G401.6 (cell line): ENCODE measurements around the gene BAHD1.

Source experiments
- FAIRE-seq: peaks from 2 replicates; lab custom pipeline; 2012; peaks lifted over from hg19 to GRCh38; lab: Jason Lieb, UNC

BAHD1 gene

GRCh38 chr15:40500568-40501330 is 60.0 kb downstream of the BAHD1 start:
- FAIRE-seq, result no peak

- FAIRE-seq, result no peak
Measured at GRCh38 chr15:40501487-40501886, 60.7 kb downstream of the BAHD1 start.

GRCh38 chr15:40506964-40507571 is 66.3 kb downstream of the BAHD1 start:
- FAIRE-seq, result peak; percentile 64

GRCh38 chr15:40508216-40508615 is 67.5 kb downstream of the BAHD1 start:
- no peak for FAIRE-seq

- no peak for FAIRE-seq
Measured at GRCh38 chr15:40510201-40510600, 69.4 kb downstream of the BAHD1 start.

GRCh38 chr15:40511093-40511471 is 70.3 kb downstream of the BAHD1 start:
- no peak for FAIRE-seq

DNA sequence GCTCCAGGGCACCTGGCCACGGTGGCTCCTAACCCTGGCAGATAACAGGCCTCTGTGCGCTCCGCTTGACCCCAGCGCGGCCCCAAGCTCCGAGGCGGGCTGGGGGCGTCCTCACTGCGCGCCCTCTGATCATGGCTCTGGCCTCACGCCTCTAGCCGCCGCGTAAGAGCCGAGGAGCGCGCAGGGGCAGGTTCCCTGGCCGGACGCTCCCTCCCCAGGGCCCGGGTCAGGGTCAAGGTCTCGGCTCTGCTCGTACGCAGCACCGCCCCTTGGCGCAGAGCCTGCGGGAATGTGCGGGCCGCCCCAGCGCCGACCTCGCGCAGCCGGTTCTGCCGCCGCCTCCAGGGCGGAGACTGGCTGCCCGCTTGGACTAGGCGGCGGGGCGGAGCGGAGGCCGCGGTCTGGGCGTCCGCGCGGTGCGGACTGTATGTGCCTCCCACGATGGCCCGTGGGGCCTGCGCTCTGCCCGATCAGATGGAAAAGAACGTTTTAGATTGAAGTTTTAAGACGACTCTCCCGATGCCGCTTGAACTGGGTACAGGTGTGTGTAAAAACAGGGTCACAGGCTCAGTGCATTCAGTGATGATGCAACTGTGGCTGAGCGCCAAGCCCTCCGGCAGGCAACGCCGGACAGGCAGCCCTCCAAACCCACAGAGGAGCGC is 70.8 kb downstream of the BAHD1 start:
- FAIRE-seq, result no peak

- no peak for FAIRE-seq
Measured at GRCh38 chr15:40512440-40512839, 71.7 kb downstream of the BAHD1 start.

DNA sequence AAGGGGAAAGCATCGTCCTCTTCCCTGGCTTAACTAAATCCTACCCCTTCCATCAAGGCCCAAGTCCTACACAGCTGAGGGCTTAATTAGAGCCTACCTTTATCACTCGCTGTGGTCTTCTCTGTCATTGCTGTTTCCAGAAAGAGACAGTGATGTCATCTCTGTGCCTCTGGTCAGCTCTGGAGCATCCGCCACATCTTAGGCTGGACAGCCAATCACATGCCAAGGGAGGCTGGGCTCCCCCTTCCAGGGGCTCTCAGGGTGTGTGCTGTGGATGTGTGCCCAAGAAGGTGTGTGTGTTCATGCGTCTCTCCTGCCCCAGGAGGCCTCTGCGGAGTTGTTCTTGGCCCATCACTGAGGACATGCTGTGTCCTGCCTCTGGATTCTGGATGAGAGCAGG is 72.9 kb downstream of the BAHD1 start:
- FAIRE-seq, result no peak

DNA sequence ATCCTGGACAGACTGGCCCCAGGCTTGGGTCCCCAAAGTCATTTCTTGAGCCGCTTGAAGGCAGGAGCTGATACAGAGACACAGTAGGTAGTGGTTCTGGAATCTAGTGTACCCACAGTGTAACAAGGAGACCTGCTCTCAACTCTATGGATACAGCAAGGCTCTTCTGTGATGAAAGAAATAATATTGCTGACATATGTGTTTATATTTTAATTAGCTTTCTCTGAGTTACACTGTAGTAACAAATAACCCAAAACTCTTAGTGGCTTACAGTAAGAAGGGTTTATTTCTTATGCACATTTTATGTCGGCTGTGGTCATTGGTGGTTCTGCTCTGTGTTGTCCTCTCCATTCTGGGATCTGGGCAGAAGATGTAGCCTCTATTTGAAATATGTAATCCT is 75.6 kb downstream of the BAHD1 start:
- FAIRE-seq, result no peak
